HL-60/S4 (cell line): ENCODE measurements around the gene HINT1.
"Not testable (repeated sequence)": the region's sequence is repeated elsewhere in the genome, so short reads cannot be mapped to it uniquely, and the experiment has no call there.

Experiments
- in situ Hi-C: fragments of 300-500 bp; cut with MboI; formaldehyde crosslinking; loops from 2 replicates; pipeline ENCODE4 v1.14.3; 2022; ENCODE audit warnings: low sequenced_read_pairs

HINT1 gene

DNA sequence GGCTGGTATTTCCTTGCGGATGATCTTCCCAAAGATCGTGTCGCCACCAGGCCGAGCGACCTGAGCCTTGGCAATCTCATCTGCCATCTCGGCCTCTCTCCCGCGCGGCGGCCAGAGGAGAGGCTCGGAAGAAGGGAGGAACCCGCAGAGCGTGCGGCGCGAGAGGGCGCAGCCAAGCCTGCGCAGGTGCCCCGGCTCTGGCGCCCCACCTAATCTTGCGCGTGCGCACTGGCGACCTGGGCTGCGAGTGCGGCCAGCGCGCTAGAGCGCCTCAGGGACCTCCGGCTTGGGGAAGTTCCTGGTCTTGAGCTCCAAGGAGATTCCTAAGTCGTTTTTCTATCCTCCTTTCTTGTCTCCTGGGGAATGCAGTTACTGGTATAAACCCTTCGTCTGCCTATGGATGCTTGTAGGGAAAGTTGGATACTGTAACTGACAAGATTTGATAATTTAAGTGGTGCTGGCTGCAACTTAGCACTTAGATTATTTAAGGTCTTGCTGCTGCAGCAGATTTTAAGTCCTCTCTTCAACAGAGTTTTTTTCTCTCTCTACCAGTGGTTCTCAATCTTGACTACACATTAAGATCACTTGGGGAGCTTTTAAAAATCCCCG is at the start of gene HINT1:
HINT1 (minus strand) TSS at position 138 of the 609 bp plus-strand sequence; CDS start at position 87, 51 bp downstream.
- in situ Hi-C loops, result loop anchor here (25.0 kb wide), 1 partner anchor 222 kb away; no protein-coding TSS in a partner anchor

DNA sequence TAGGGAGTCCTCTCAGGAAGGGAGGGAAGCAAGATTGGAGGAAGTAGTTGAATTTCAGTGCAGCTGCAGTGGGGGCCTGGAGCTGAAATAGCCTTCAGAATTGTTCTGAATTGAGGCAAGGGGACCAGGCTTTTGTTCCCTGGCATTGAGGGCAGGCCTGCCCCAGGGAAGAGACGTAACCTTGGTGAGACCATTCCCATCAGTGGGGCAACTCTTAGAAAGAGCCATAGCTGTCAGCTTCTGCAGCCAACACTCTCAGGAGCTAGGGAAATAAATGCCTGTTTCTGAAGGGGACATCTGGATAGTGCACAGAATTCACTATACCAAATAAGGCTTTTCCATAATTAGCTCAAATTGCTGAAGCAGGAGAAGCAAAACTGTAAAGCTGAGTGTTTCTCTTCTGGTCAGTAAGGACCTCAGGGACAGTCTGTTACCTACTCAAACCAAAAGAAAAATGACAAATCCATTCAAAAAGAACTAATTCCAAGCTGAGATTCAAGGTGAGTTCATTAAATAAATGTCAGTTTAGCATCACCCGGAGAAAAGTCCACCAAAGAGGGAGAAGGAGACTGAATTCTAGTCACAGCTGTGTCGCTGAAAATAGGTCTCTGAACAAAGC is 49.7 kb upstream of the HINT1 start:
- in situ Hi-C loops, result no loop called here

DNA sequence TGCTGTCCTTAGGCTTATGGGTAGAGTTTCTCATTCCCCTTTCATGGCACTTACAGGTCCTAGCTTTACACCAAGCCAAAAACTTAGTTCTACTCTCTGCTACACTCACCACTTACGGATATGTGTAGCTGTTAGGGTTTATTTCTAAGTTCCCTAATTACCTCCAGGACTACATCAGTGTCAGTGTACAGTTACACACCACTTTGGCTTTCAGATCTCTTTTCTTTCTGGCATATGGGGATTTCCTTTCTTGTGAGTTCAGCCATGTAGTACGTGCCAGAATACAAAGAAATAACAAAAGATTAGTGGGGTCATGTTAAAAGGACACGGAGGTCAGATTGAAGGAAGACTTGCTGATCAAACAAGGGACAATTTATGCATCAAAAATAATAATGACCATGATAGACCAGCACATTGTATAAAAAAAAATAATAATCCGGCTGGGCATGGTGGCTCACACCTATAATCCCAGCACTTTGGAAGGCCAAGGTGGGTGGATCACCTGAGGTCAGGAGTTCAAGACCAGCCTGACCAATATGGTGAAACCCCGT is 47.5 kb upstream of the HINT1 start:
- in situ Hi-C loops, result no loop called here

DNA sequence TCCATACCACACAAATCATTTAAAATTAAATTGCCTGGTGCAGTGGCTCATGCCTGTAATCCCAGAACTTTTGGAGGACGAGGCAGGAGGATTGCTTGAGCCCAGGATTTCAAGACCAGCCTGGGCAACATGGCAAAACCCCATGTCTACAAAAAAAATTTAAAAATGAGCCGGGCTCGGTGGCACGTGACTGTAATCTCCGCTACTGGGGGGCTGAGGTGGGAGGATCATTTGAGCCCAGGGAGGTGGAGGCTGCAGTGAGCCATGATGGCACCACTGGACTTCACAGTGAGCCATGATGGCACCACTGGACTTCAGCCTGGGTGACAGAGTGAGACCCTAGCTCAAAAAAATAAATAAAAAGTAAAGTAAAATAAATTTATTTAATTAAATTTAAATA is 46.6 kb upstream of the HINT1 start:
- in situ Hi-C loops, result no loop called here

- in situ Hi-C loops, result no loop called here
These were observed 45.1 kb upstream of the HINT1 start for GRCh38 chr5:131210151-131210510.

DNA sequence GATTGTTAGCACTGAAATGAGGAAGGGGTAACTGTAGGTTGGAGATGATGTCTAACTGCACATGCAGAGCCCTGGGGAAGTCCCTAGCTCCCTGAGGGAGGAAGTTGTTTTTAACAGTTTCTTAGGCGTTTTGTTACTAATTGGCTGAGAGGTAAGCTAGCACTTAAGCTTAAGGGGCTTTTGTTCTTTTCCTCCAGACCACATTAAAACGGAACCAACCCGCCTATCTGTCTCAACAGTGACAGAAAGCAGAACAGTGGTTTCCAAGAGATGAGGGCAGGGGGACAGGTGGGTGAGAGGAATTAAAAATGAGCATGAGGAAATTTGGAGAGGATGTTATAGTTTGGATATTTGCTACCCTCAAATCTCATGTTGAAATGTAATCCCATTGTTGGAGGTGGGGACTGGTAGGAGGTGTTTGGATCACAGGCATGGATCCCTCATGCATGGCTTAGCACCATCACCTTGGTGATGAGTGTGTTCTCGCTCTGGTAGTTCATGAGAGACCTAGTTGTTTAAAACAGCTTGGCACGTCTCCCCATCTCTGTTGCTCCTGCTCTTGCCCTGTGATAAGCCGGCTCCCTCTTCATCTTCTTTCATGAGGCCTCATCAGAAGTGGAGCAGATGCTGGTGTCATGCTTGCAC is 44.6 kb upstream of the HINT1 start:
- in situ Hi-C loops, result no loop called here

DNA sequence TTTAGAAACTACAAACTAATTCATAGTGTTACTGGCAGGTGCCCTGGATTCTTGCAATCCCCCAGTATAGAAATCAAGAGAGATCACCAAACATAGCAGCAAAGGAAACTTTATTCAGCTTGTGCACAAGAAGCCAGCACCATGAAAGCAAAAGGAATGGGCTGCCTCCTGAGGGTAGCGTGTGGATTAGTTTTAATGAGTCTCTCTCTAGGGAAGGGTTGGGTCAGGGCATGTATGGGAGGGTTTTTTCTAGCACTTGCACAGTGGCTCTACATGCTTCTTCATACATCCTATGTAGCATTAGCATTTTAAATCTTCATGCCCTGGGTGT is 44.1 kb upstream of the HINT1 start:
- in situ Hi-C loops, result no loop called here

DNA sequence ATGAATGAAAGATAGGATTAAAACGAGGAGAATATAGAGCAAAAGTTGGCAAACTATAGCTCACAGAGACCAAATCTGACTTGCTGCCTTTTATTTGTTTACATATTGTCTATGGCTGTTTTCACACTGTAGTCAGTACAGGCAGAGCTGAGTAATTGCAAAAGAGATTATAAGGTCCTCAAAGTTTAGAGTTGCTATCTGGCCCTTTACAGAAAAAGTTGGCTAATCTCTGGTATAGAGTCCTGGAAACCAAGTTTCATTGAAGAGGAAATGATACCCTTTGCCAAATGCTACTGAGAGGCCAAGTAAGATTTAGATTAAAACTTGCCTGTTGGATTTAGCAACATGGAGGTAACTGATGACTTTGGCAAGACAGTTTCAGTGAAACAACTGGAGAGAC is 41.7 kb upstream of the HINT1 start:
- in situ Hi-C loops, result no loop called here

DNA sequence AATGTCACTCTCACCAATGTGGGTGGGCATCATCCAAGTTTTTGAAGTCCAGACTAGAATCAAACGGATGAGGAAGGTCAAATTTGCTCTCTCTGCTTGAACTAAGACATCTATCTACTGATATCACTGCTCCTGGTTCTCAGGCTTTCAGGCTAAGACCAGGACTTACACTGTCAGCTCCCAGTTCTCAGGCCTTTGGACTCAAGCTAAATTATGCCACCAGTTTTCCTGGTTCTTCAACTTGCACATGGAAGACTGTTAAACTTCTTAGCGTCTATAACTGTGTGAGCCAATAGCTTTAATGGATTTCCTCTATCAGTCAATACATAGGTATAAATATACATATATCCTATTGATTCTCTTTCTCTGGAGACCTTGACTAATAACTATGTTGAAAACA is 41.0 kb upstream of the HINT1 start:
- in situ Hi-C loops, result no loop called here

GRCh38 chr5:131204964-131205363 is 39.9 kb upstream of the HINT1 start:
- in situ Hi-C loops, result no loop called here

GRCh38 chr5:131200560-131200959 is 35.5 kb upstream of the HINT1 start:
- in situ Hi-C loops, result no loop called here

GRCh38 chr5:131198625-131199024 is 33.6 kb upstream of the HINT1 start:
- in situ Hi-C loops, result no loop called here

DNA sequence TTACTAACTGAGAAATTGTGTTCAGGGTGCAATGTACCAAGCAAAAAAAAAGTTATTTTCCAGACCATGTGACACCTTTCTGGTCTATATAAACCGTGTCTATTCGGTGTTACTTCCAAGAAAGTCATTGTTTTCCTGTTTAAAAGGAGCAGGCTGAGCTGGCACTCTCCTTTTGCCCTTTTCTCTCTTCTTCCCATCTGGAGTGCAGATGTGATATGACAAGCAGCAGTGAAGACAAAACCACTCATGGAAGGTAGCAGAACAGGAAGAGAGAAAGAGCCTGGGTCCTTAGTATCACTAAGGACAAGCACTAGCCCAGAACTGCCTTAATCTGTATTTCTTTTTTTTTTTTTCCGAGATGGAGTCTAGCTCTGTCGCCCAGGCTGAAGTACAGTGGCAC is 31.3 kb upstream of the HINT1 start:
- in situ Hi-C loops, result no loop called here

- in situ Hi-C loops, result no loop called here
These were observed 30.6 kb upstream of the HINT1 start for GRCh38 chr5:131195696-131196095.

DNA sequence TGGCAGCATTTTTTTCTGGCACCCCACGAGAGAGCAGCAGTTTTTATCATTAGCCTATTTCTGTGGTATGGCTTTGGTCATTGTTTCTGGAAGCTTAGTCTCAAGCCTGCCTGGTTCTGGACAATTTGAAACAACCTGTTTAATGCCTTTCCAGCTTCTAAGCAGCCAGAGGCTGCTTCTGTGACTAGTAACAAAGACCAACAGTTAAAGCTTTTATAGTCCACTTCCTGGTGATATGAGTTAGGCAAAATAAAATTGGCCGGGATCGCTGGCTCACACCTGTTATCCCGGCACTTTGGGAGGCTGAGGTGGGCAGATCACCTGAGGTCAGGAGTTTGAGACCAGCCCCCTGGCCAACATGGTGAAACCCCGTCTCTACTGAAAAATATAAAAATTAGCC is 29.7 kb upstream of the HINT1 start:
- in situ Hi-C loops, result no loop called here

GRCh38 chr5:131193897-131194296 is 28.8 kb upstream of the HINT1 start:
- in situ Hi-C loops, result not testable (repeated sequence)

GRCh38 chr5:131193106-131193505 is 28.1 kb upstream of the HINT1 start:
- in situ Hi-C loops, result no loop called here

DNA sequence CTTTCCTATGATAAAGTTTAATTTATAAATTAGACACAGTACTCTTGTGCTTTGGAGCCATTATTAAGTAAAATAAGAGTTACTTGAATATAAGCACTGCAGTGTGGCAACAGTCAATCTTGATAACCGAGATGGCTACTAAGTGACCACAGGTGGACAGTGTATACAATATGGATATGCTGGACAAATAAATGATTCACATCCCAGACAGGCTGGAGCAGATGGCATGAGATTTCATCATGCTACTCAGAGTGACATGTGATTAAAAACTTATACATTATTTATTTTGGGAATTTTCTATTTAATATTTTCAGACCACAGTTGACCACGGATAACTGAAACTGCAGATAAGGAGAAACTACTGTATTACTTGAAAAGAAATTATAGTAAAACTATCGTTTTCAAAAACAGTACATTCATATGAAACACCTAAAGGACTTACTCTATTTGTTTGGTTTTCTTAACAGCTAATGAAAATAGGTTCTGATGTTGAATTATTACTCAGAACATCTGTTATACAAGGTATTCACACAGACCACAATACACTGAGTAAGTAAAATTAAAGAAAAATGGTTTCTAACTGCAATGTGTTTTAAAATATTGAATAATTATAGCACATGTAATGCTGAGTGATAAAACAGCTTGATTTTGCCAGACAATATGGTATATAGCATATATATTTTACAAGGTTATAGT is 21.7 kb upstream of the HINT1 start:
- in situ Hi-C loops, result no loop called here

DNA sequence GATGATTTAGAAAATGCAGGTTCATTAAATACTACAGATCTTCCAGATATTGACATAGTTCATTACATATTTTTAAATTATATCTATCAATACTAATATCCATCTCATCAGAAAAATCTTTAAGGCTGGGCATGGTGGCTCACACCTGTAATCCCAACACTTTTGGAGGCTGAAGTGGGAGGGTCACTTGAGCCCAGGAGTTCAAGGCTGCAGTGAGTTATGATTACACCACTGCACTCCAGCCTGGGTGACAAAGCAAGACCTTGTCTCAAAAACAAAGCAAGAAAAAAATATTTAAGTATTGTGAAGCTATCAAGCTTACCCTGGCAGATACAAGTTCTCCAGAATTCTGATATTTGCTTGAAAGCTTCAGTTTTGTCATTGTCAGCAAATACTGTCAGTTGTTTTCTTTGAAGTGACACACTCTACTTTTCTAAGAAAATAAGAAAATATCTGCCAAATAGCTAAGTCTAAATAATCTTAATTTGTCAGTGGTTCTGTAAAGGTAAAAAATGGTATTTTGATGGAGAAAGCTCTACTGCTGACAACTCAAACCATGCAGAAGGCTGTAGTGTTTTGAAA is 20.6 kb upstream of the HINT1 start:
- in situ Hi-C loops, result no loop called here

GRCh38 chr5:131182839-131183238 is 17.8 kb upstream of the HINT1 start:
- in situ Hi-C loops, result no loop called here

GRCh38 chr5:131180407-131180806 is 15.4 kb upstream of the HINT1 start:
- in situ Hi-C loops, result no loop called here
